CD4-positive, alpha-beta T cell treated with Interleukin-17A for 4 hours (primary cell): ENCODE data around the gene LSM8.
"Not testable (repeated sequence)": the region's sequence is repeated elsewhere in the genome, so short reads cannot be mapped to it uniquely, and the experiment has no call there.

Experiments used
- DNase-seq: peaks from one replicate; pipeline ENCODE4 v3.0.0-alpha.2; 2020; ENCODE audit warnings: mixed read lengths

Gene LSM8

GRCh38 chr7:118183786-118184564 is at the start of gene LSM8:
Gene LSM8, plus strand, starts transcription at chr7:118184164. Its CDS starts 60 bp downstream, at chr7:118184224.
- peak; percentile 98 for DNase-seq

GRCh38 chr7:118134420-118134819 is 49.5 kb upstream of the LSM8 start:
- DNase-seq, result not testable (repeated sequence)

GRCh38 chr7:118140468-118140867 is 43.5 kb upstream of the LSM8 start:
- DNase-seq, result no peak

GRCh38 chr7:118142012-118142411 is 42.0 kb upstream of the LSM8 start:
- no peak for DNase-seq

GRCh38 chr7:118148930-118149329 is 35.0 kb upstream of the LSM8 start:
- no peak for DNase-seq

GRCh38 chr7:118149394-118149793 is 34.6 kb upstream of the LSM8 start:
- no peak for DNase-seq

- no peak for DNase-seq
These were observed 32.3 kb upstream of the LSM8 start for GRCh38 chr7:118151671-118152070.

- no peak for DNase-seq
These were observed 31.8 kb upstream of the LSM8 start for GRCh38 chr7:118152149-118152548.

- no peak for DNase-seq
These were observed 31.3 kb upstream of the LSM8 start for GRCh38 chr7:118152654-118153053.

GRCh38 chr7:118153551-118154177 is 30.3 kb upstream of the LSM8 start:
- peak; percentile 23 for DNase-seq

- no peak for DNase-seq
These were observed 25.2 kb upstream of the LSM8 start for GRCh38 chr7:118158766-118159165.

- no peak for DNase-seq
These were observed 14.8 kb upstream of the LSM8 start for GRCh38 chr7:118169146-118169545.

GRCh38 chr7:118175740-118176139 is 8.2 kb upstream of the LSM8 start:
- DNase-seq, result no peak

GRCh38 chr7:118179191-118179590 is 4.8 kb upstream of the LSM8 start:
- no peak for DNase-seq

GRCh38 chr7:118182593-118183427 is 1.2 kb upstream of the LSM8 start:
- peak; percentile 27 for DNase-seq

- no peak for DNase-seq
These were observed 557 bp upstream of the LSM8 start for GRCh38 chr7:118183428-118183785.

- DNase-seq, result no peak
These were observed 589 bp downstream of the LSM8 start for GRCh38 chr7:118184565-118184940.

GRCh38 chr7:118185163-118185860 is 1.3 kb downstream of the LSM8 start:
- no peak for DNase-seq

GRCh38 chr7:118186501-118186900 is 2.5 kb downstream of the LSM8 start:
- no peak for DNase-seq

- no peak for DNase-seq
These were observed 10.6 kb downstream of the LSM8 start for GRCh38 chr7:118194571-118194970.

- peak; percentile 72 for DNase-seq
These were observed 12.0 kb downstream of the LSM8 start for GRCh38 chr7:118195837-118196474.

GRCh38 chr7:118202061-118202460 is 18.1 kb downstream of the LSM8 start:
- DNase-seq, result no peak
